NCI-H2081 treated with DMSO at 0.1 percent for 48 hours (cell line): ENCODE data around the gene FSD1.

Source experiments
- DNase-seq: peaks from one replicate; lab custom pipeline; 2025; lab: John Stamatoyannopoulos, UW

FSD1 gene

GRCh38 chr19:4365341-4365740, 60.9 kb downstream of the FSD1 start:
- DNase-seq, result no peak

GRCh38 chr19:4365791-4366665, 61.6 kb downstream of the FSD1 start:
- DNase-seq, result no peak

GRCh38 chr19:4366666-4367335, 62.4 kb downstream of the FSD1 start:
- DNase-seq, result no peak

GRCh38 chr19:4367336-4367723, 62.9 kb downstream of the FSD1 start:
- no peak for DNase-seq

GRCh38 chr19:4367781-4368127, 63.4 kb downstream of the FSD1 start:
- DNase-seq, result no peak

GRCh38 chr19:4368128-4368820, 63.9 kb downstream of the FSD1 start:
- DNase-seq, result no peak

GRCh38 chr19:4369109-4369887, 64.9 kb downstream of the FSD1 start:
- no peak for DNase-seq

- DNase-seq, result no peak
Observed at GRCh38 chr19:4369888-4370260, 65.5 kb downstream of the FSD1 start.

- no peak for DNase-seq
Observed at GRCh38 chr19:4370418-4371041, 66.1 kb downstream of the FSD1 start.

- no peak for DNase-seq
Observed at GRCh38 chr19:4371247-4372164, 67.1 kb downstream of the FSD1 start.

- DNase-seq, result no peak
Observed at GRCh38 chr19:4372165-4373012, 68.0 kb downstream of the FSD1 start.

GRCh38 chr19:4373013-4373367, 68.6 kb downstream of the FSD1 start:
- DNase-seq, result no peak
